NOMO-1 treated with DMSO at 0.1 percent for 48 hours (cell line): ENCODE data around the gene PIK3CG.
"Not testable (repeated sequence)": the region's sequence is repeated elsewhere in the genome, so short reads cannot be mapped to it uniquely, and the experiment has no call there.

Experiments
- DNase-seq: peaks from one replicate; lab custom pipeline; 2025; ENCODE audit not compliant: unreplicated experiment; lab: John Stamatoyannopoulos, UW

The PIK3CG gene

GRCh38 chr7:106936236-106936635, 71.2 kb downstream of the PIK3CG start:
- DNase-seq: no peak

GRCh38 chr7:106938122-106938521, 73.0 kb downstream of the PIK3CG start:
- DNase-seq: not testable (repeated sequence)

GRCh38 chr7:106938803-106939202, 73.7 kb downstream of the PIK3CG start:
- DNase-seq: no peak

GRCh38 chr7:106944035-106944665, 79.1 kb downstream of the PIK3CG start:
- no peak for DNase-seq

- DNase-seq: peak; percentile 46
Observed at GRCh38 chr7:106947244-106947728, 82.2 kb downstream of the PIK3CG start.

- no peak for DNase-seq
Observed at GRCh38 chr7:106952001-106952657, 87.0 kb downstream of the PIK3CG start.

GRCh38 chr7:106952658-106953231, 87.7 kb downstream of the PIK3CG start:
- DNase-seq: no peak

GRCh38 chr7:106954840-106955239, 89.8 kb downstream of the PIK3CG start:
- no peak for DNase-seq

- DNase-seq: not testable (repeated sequence)
Observed at GRCh38 chr7:106955857-106956256, 90.8 kb downstream of the PIK3CG start.
